ENCODE measurements around the gene PHKG2. TPM values are rescaled to one million over a fixed set of nuclear protein-coding genes. Genes with fewer than 3 reads are reported as not detected.

The PHKG2 gene
- polyA plus RNA-seq, 1 donor (not counting 4 experiments of a cell fraction or from before 2014, with no cell fraction given), result 31.8 TPM

- dilution Hi-C loops (cut with MboI; ENCODE audit: extremely low pct_ligation_motif_present, low sequenced_read_pairs), result no loop called here
- Histone ChIP-seq H3K27me3 (ENCODE audit: control insufficient read depth, extremely low read depth, insufficient read depth, low read length) (no peaks in the 10 kb centered on the region), H3K79me2 (ENCODE audit: control insufficient read depth, insufficient read depth, low read length) (peaks cover 32% of the 10 kb centered on the region), H3K9me3 (ENCODE audit: control insufficient read depth, low read depth, low read length) (no peaks in the 10 kb centered on the region), H3K9me1 (ENCODE audit: control insufficient read depth, extremely low read depth, insufficient read depth, low read length) (no peaks in the 10 kb centered on the region), H4K20me1 (ENCODE audit: control insufficient read depth, extremely low read depth, insufficient read depth, low read length) (peaks cover 4% of the 10 kb centered on the region), H3K9ac (ENCODE audit: control insufficient read depth, extremely low read depth, insufficient read depth, low read length) (no peak overlapping the region), H3K4me1 (ENCODE audit: control insufficient read depth, extremely low read depth, insufficient read depth, low read length) (peaks cover 38% of the 10 kb centered on the region), H3K27ac (ENCODE audit: control insufficient read depth, insufficient read depth, low read length) (no peak overlapping the region), H3K4me3 (ENCODE audit: control insufficient read depth in 2 of 3, extremely low read depth in 1 of 3, insufficient read depth in 2 of 3, low read depth in 1 of 3, low read length in 3 of 3) (no peak overlapping the region), H2AFZ (ENCODE audit: control insufficient read depth, low read length) (no peak overlapping the region), H3K4me2 (ENCODE audit: control insufficient read depth, extremely low read depth, insufficient read depth, low read depth, low read length) (no peak overlapping the region), H3K36me3 (ENCODE audit: control insufficient read depth in 2 of 2, extremely low read depth in 1 of 2, insufficient read depth in 2 of 2, low read length in 2 of 2) (peaks cover 8 to 18% of the 10 kb centered on the region in 2 experiments)
- DNase-seq (ENCODE audit: low read depth, low spot score) (no peak), FAIRE-seq (no peak)
- TF ChIP-seq EZH2 (IDR thresholded peaks at IDR 0.05; ENCODE audit: low read length), result no peak
- no peak for TF ChIP-seq CTCF (optimal IDR thresholded peaks at IDR 0.05 in 1 of 3, IDR thresholded peaks at IDR 0.05 in 1 of 3, conservative IDR thresholded peaks at IDR 0.05 in 1 of 3; ENCODE audit: extremely low read depth in 1 of 3, insufficient read depth in 2 of 3, low read length in 3 of 3)
Observed at GRCh38 chr16:30744183-30744582, 4.0 kb upstream of the PHKG2 start.

DNA sequence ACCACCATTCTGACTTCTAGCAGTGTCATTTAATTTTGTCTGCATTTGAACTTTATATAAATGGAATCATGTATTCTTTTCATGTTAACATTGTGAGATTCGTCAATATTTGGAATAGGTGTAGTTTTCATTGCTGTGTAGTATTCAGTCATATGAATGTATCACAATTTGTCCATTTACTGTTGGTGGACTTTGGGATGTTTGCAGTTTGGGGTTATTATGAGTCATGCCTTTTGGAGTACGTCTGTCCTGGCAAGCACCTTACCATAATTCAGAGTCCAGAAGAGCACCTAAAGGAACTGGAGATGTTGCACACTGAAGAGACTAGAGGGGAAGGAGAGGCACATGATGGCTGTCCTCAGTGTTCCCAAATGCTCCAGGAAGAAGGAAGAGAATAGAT lies 3.1 kb upstream of the PHKG2 start:
- Histone ChIP-seq H3K79me2 (ENCODE audit: control insufficient read depth, insufficient read depth, low read length) (peaks cover 38% of the 10 kb centered on the region), H3K9me3 (ENCODE audit: control insufficient read depth, low read depth, low read length) (no peaks in the 10 kb centered on the region), H3K9ac (ENCODE audit: control insufficient read depth, extremely low read depth, insufficient read depth, low read length) (no peak overlapping the region), H3K4me2 (ENCODE audit: control insufficient read depth, extremely low read depth, insufficient read depth, low read depth, low read length) (no peak overlapping the region), H3K27ac (ENCODE audit: control insufficient read depth, insufficient read depth, low read length) (no peak overlapping the region), H3K4me1 (ENCODE audit: control insufficient read depth, extremely low read depth, insufficient read depth, low read length) (peaks cover 31% of the 10 kb centered on the region), H3K4me3 (ENCODE audit: control insufficient read depth in 2 of 3, extremely low read depth in 1 of 3, insufficient read depth in 2 of 3, low read depth in 1 of 3, low read length in 3 of 3) (no peak overlapping the region), H3K36me3 (ENCODE audit: control insufficient read depth in 2 of 2, extremely low read depth in 1 of 2, insufficient read depth in 2 of 2, low read length in 2 of 2) (peaks cover 8 to 24% of the 10 kb centered on the region in 2 experiments), H2AFZ (ENCODE audit: control insufficient read depth, low read length) (no peak overlapping the region), H4K20me1 (ENCODE audit: control insufficient read depth, extremely low read depth, insufficient read depth, low read length) (peaks cover 4% of the 10 kb centered on the region), H3K27me3 (ENCODE audit: control insufficient read depth, extremely low read depth, insufficient read depth, low read length) (no peaks in the 10 kb centered on the region), H3K9me1 (ENCODE audit: control insufficient read depth, extremely low read depth, insufficient read depth, low read length) (no peaks in the 10 kb centered on the region)
- dilution Hi-C loops (cut with MboI; ENCODE audit: extremely low pct_ligation_motif_present, low sequenced_read_pairs), result no loop called here
- FAIRE-seq (no peak), DNase-seq (ENCODE audit: low read depth, low spot score) (no peak)
- TF ChIP-seq EZH2 (IDR thresholded peaks at IDR 0.05; ENCODE audit: low read length) (no peak), CTCF (optimal IDR thresholded peaks at IDR 0.05 in 1 of 3, IDR thresholded peaks at IDR 0.05 in 1 of 3, conservative IDR thresholded peaks at IDR 0.05 in 1 of 3; ENCODE audit: extremely low read depth in 1 of 3, insufficient read depth in 2 of 3, low read length in 3 of 3) (no peak)

Measured in keratinocyte (primary cell).